Glutamatergic neuron (in vitro differentiated cells): ENCODE data around the gene LYVE1. TPM values are rescaled to one million over a fixed set of nuclear protein-coding genes. Genes with fewer than 3 reads are reported as not detected.

ENCODE experiments used
- DNase-seq: peaks from one replicate; pipeline ENCODE4 v3.0.0; 2022
- H3K27ac Mint-ChIP-seq: one replicate; pipeline ENCODE4 v1.8.0; 2020; ENCODE audit warnings: mild to moderate bottlenecking, mixed read lengths, inconsistent platforms; ENCODE audit not compliant: unreplicated experiment
- H3K27me3 Mint-ChIP-seq: one replicate; pipeline ENCODE4 v1.8.0; 2020; ENCODE audit warnings: mild to moderate bottlenecking, moderate library complexity, mixed read lengths, inconsistent platforms; ENCODE audit not compliant: unreplicated experiment
- H3K36me3 Mint-ChIP-seq: one replicate; pipeline ENCODE4 v1.8.0; 2020; ENCODE audit warnings: mild to moderate bottlenecking, mixed read lengths, inconsistent platforms; ENCODE audit not compliant: unreplicated experiment
- H3K4me1 Mint-ChIP-seq: one replicate; pipeline ENCODE4 v1.8.0; 2020; ENCODE audit warnings: mild to moderate bottlenecking, low read depth, mixed read lengths, inconsistent platforms; ENCODE audit not compliant: unreplicated experiment
- H3K4me3 Mint-ChIP-seq: one replicate; pipeline ENCODE4 v1.8.0; 2020; ENCODE audit warnings: mild to moderate bottlenecking, mixed read lengths, inconsistent platforms; ENCODE audit not compliant: unreplicated experiment
- H3K9me3 Mint-ChIP-seq: one replicate; pipeline ENCODE4 v1.8.0; 2020; ENCODE audit warnings: mild to moderate bottlenecking, moderate library complexity, mixed read lengths, inconsistent platforms; ENCODE audit not compliant: unreplicated experiment
- total RNA-seq: library from RNA; stranded (reverse); fragmentation: NEBNext Ultra II Directional; extraction: Animal tissue kit (Norgen Biotek cat#: 25700); gene quantifications from one replicate; pipeline ENCODE4 v1.2.1, GENCODE V29; 2021; ENCODE audit not compliant: unreplicated experiment
- TF ChIP-seq, protein P1 (sequence below): fragments of 200-600 bp; sonication (generic); IDR thresholded peaks from one replicate; pipeline ENCODE4 v1.5.0; 2021; ENCODE audit not compliant: partially characterized antibody, unreplicated experiment

LYVE1 gene
- total RNA-seq, 1 donor from 2014 or later: not detected

DNA sequence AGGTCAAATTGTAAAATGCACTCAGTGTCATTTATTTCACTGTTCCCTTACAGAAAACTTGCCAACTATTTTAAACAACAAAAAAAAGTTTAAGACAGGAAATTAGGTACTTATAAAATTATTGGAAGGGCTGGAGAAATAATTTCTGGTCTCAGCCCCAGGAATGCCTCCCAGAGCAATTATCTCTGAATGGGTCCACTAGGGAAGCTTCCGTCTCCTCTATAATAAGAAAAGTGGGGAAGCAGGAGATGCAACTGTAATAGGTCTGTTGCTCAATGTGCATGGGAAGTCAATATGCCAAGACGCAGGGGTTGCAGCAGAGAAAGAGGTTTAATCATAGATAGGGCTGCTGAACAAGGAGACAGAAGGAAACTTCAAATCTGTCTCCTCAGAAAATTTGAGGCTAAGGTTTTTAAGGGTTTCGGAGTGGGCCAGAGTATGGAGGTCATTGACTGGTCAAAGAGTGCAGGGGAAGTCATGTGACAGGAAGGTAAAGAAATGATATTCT lies 16.6 kb downstream of the LYVE1 start:
- Mint-ChIP-seq H3K27ac (no peak overlapping the region), H3K36me3 (peaks cover 5% of the 10 kb centered on the region), H3K9me3 (no peaks in the 10 kb centered on the region), H3K27me3 (peaks cover 2% of the 10 kb centered on the region), H3K4me1 (no peaks in the 10 kb centered on the region), H3K4me3 (no peak overlapping the region)
- TF ChIP-seq, protein P1, sequence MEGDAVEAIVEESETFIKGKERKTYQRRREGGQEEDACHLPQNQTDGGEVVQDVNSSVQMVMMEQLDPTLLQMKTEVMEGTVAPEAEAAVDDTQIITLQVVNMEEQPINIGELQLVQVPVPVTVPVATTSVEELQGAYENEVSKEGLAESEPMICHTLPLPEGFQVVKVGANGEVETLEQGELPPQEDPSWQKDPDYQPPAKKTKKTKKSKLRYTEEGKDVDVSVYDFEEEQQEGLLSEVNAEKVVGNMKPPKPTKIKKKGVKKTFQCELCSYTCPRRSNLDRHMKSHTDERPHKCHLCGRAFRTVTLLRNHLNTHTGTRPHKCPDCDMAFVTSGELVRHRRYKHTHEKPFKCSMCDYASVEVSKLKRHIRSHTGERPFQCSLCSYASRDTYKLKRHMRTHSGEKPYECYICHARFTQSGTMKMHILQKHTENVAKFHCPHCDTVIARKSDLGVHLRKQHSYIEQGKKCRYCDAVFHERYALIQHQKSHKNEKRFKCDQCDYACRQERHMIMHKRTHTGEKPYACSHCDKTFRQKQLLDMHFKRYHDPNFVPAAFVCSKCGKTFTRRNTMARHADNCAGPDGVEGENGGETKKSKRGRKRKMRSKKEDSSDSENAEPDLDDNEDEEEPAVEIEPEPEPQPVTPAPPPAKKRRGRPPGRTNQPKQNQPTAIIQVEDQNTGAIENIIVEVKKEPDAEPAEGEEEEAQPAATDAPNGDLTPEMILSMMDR: no peak
- no peak for DNase-seq

DNA sequence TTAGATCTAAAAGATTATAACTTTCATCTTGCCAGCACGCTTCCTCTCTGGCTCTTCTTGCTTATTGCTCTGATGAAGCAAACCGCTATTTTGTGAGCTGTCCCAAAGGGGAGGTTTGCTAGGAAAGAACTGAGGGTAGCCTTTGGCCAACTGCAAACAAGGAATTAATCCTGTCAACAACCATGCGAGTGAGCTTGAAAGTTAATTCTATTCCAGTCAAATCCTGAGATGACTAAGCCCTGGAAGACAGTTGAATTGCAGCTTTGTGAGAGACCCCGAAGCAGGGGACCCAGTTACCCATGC lies 17.2 kb downstream of the LYVE1 start:
- Mint-ChIP-seq H3K4me3 (no peak overlapping the region), H3K9me3 (no peaks in the 10 kb centered on the region), H3K4me1 (no peaks in the 10 kb centered on the region), H3K27ac (no peak overlapping the region), H3K36me3 (peaks cover 5% of the 10 kb centered on the region), H3K27me3 (peaks cover 2% of the 10 kb centered on the region)
- TF ChIP-seq, protein P1: no peak
- no peak for DNase-seq

DNA sequence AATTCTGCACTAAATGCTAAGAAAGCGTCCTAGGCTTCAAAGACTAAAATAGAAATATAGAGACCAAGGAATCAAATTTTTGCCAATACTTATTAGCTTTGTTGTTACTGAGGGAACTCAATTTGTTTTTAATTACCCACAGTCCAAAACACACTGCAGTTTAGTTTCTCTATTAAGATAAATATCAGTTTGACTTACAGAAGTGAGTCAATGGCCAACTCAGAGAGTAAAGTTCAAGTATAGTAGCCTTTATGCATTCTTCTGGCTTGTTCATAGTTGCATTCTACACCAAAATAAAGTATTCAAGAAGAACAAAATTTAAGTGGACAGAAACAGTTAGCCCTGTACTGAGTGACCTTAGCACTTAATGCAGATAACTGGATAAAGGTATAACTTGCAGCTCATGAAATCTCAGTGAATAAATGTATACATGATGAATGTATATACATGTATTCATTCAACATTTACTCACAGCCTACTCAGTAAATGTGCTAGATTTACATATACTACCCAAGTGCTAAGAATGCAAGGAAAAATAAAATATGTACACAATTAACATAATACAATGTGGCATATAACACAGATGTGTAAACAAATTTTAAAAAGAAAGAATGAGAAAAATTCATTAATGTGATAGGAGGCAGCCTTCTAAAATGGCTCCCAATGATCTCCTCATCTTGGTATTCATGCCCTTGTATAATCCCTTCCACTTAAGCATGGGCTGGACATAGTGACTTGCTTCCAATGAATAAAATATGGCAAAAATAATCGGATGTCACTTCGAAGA lies 17.8 kb downstream of the LYVE1 start:
- Mint-ChIP-seq H3K4me1 (no peaks in the 10 kb centered on the region), H3K9me3 (no peaks in the 10 kb centered on the region), H3K27me3 (peaks cover 2% of the 10 kb centered on the region), H3K36me3 (peaks cover 5% of the 10 kb centered on the region), H3K27ac (no peak overlapping the region), H3K4me3 (no peak overlapping the region)
- DNase-seq: no peak
- TF ChIP-seq, protein P1: no peak

DNA sequence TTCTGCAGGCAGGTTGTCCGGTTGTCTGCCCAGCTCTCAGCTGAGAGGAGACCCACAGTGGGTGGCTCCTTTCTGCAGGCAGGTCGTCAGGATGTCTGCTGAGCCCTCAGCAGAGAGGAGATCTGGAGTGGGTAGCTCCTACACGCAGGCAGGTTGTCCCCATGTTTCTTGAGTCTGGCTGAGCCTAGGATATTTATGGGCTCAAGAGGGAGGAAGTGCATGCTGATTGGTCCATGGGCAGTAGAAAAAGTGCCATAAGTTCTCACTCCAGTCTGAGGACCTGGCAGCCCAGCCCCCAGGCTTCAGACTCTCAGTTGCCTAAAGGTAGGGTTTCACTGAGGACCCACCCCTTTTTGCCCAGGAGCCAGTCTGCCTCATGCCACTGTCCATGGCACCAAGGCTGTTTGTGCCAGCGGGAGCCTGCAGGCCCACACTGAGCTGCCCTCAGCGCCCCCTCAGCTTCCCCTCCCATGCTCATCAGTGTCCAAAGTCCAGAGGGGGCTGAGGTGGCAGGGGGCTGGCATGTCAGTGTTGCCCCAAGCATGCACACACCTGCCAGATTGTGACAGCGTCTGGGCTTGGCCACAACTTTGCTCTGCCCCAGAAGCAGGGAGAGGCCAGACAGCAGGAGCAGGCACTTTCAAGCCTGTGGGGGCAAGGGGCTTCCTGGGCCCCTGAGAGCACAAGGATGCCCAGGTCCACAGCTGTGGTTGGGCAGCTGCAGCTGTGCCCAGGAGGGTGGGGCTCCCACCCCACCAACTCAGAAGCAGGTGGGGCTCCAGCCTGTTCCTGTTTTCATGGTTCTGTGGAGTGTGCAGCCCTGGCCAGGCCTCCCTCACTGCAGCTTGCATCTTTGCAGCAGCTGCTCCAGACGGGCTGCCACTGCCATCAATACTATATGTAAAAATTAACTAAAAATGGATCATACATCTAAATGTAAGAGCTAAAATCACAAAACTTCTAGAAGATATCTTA lies 23.7 kb downstream of the LYVE1 start:
- H3K36me3 Mint-ChIP-seq: no peaks in the 10 kb centered on the region
- H3K9me3 Mint-ChIP-seq: peaks cover 6% of the 10 kb centered on the region
- TF ChIP-seq, protein P1: no peak
- H3K27me3 Mint-ChIP-seq: peaks cover 2% of the 10 kb centered on the region
- H3K27ac Mint-ChIP-seq: no peak overlapping the region
- no peak overlapping the region for H3K4me3 Mint-ChIP-seq
- peaks cover 8% of the 10 kb centered on the region for H3K4me1 Mint-ChIP-seq
- DNase-seq: no peak
